ENCODE results near the gene PTPRN2. TPM values are rescaled to one million over a fixed set of nuclear protein-coding genes. Genes with fewer than 3 reads are reported as not detected.

The PTPRN2 gene
- polyA plus RNA-seq, 1 of the 3 experiments (the other 2 are of a cell fraction): 4.0 TPM

- no peak overlapping the region for H3K4me2 ChIP-seq
- POLR2A ChIA-PET: no interaction called here
- CTCF ChIA-PET: interaction anchor here (1.4 kb wide), 1 partner anchor 16 kb away, joined by 4 read pairs; no protein-coding TSS in a partner anchor
These were observed 642.8 kb downstream of the PTPRN2 start for GRCh38 chr7:157944734-157945291.

DNA sequence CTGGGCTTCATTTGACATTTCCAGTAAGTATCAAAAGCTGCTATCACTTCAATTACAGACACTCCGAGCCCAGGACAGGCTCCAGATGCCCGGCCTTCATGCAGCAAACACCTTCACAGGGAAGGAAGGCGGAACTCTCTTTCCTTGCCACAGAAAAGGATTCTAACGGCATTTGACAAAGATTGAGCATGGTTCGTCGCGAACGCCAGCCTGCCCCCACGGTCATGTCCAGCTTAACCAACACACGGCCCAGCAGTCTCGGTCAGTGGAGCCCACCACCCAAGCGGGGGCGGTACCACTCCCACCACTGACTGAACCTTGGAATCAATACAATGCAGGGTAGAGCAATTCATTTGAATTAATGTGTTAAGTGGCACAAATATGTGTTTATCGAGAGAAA lies 643.6 kb downstream of the PTPRN2 start:
- Histone ChIP-seq H3K27me3 (ENCODE audit: insufficient read depth) (no peaks in the 10 kb centered on the region), H4K20me1 (ENCODE audit: insufficient read depth) (no peaks in the 10 kb centered on the region), H3K79me2 (ENCODE audit: insufficient read depth) (no peaks in the 10 kb centered on the region), H3K9me3 (peaks cover 7% of the 10 kb centered on the region; the same call in 1 of the 2 replicates), H3K4me1 (ENCODE audit: control insufficient read depth in 1 of 2, insufficient read depth in 2 of 2, low read depth in 1 of 2, low read length in 1 of 2) (peaks cover 0 to 9% of the 10 kb centered on the region in 2 experiments; a peak in 1 of 4 replicates), H2AFZ (ENCODE audit: low read depth) (no peak overlapping the region), H3K9me2 (no peaks in the 10 kb centered on the region), H3F3A (replicated peaks; ENCODE audit: insufficient read depth) (no peaks in the 10 kb centered on the region), H3K4me2 (no peak overlapping the region), H3K27ac (ENCODE audit: low read depth in 2 of 2, low read length in 1 of 2) (no peak overlapping the region), H3K36me3 (replicated peaks in 1 of 2; ENCODE audit: control insufficient read depth in 1 of 2, insufficient read depth in 2 of 2, low read length in 1 of 2) (no peaks in the 10 kb centered on the region), H3K4me3 (ENCODE audit: low read depth in 2 of 2, low read length in 1 of 2) (no peak overlapping the region), H3K9ac (no peak overlapping the region)
- CTCF ChIA-PET: interaction anchor here (1.4 kb wide), 1 partner anchor 17 kb away, joined by 4 read pairs; no protein-coding TSS in a partner anchor
- POLR2A ChIA-PET: no interaction called here
- WGBS (ENCODE audit: low lambda C conversion rate): 50% methylated on average over 14 of the region's 14 CpGs
- no peak for DNase-seq
- no peak for TF ChIP-seq RCOR1 (IDR thresholded peaks at IDR 0.05; ENCODE audit: low read length)
- no peak for TF ChIP-seq SIN3A (IDR thresholded peaks at IDR 0.05; ENCODE audit: borderline replicate concordance, low read depth, low read length)
- no peak for TF ChIP-seq MXI1 (IDR thresholded peaks at IDR 0.05; ENCODE audit: low read depth, low read length)
- TF ChIP-seq NRF1 (IDR thresholded peaks at IDR 0.05; ENCODE audit: low read depth, low read length): no peak
- TF ChIP-seq TCF12 (IDR thresholded peaks at IDR 0.05): no peak
- no peak for TF ChIP-seq IRF3 (IDR thresholded peaks at IDR 0.05; ENCODE audit: low read depth, low read length)
- TF ChIP-seq, protein P1, sequence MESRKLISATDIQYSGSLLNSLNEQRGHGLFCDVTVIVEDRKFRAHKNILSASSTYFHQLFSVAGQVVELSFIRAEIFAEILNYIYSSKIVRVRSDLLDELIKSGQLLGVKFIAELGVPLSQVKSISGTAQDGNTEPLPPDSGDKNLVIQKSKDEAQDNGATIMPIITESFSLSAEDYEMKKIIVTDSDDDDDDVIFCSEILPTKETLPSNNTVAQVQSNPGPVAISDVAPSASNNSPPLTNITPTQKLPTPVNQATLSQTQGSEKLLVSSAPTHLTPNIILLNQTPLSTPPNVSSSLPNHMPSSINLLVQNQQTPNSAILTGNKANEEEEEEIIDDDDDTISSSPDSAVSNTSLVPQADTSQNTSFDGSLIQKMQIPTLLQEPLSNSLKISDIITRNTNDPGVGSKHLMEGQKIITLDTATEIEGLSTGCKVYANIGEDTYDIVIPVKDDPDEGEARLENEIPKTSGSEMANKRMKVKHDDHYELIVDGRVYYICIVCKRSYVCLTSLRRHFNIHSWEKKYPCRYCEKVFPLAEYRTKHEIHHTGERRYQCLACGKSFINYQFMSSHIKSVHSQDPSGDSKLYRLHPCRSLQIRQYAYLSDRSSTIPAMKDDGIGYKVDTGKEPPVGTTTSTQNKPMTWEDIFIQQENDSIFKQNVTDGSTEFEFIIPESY (IDR thresholded peaks at IDR 0.05; ENCODE audit: borderline replicate concordance, low read depth): no peak
- TF ChIP-seq EZH2phosphoT487 (IDR thresholded peaks at IDR 0.05; ENCODE audit: borderline replicate concordance, low read depth): no peak
- TF ChIP-seq, protein P2, sequence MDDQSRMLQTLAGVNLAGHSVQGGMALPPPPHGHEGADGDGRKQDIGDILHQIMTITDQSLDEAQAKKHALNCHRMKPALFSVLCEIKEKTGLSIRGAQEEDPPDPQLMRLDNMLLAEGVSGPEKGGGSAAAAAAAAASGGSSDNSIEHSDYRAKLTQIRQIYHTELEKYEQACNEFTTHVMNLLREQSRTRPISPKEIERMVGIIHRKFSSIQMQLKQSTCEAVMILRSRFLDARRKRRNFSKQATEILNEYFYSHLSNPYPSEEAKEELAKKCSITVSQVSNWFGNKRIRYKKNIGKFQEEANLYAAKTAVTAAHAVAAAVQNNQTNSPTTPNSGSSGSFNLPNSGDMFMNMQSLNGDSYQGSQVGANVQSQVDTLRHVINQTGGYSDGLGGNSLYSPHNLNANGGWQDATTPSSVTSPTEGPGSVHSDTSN (IDR thresholded peaks at IDR 0.05): no peak
- no peak for TF ChIP-seq ELF1 (IDR thresholded peaks at IDR 0.05)
- no peak for TF ChIP-seq RFX5 (IDR thresholded peaks at IDR 0.05; ENCODE audit: low read length)

More at GRCh38 chr7:157944734-157945291, 642.8 kb downstream of the PTPRN2 start:
- TF ChIP-seq SIN3A (IDR thresholded peaks at IDR 0.05; ENCODE audit: borderline replicate concordance, low read depth, low read length): no peak
- TF ChIP-seq RAD21 (IDR thresholded peaks at IDR 0.05; ENCODE audit: low read length): no peak
- no peak for TF ChIP-seq GATA2 (CRISPR knock-in tag; IDR thresholded peaks at IDR 0.05)
- TF ChIP-seq TCF12 (IDR thresholded peaks at IDR 0.05): no peak
- no peak for TF ChIP-seq TAF1 (IDR thresholded peaks at IDR 0.05; ENCODE audit: borderline replicate concordance, low read depth, low read length)
- TF ChIP-seq, protein P3, sequence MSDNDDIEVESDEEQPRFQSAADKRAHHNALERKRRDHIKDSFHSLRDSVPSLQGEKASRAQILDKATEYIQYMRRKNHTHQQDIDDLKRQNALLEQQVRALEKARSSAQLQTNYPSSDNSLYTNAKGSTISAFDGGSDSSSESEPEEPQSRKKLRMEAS (IDR thresholded peaks at IDR 0.05; ENCODE audit: low read depth): no peak
- TF ChIP-seq FOXJ3 (CRISPR knock-in tag; IDR thresholded peaks at IDR 0.05): no peak
- TF ChIP-seq, protein P2 (IDR thresholded peaks at IDR 0.05): no peak
- TF ChIP-seq, protein P4, sequence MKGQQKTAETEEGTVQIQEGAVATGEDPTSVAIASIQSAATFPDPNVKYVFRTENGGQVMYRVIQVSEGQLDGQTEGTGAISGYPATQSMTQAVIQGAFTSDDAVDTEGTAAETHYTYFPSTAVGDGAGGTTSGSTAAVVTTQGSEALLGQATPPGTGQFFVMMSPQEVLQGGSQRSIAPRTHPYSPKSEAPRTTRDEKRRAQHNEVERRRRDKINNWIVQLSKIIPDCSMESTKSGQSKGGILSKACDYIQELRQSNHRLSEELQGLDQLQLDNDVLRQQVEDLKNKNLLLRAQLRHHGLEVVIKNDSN (IDR thresholded peaks at IDR 0.05; ENCODE audit: borderline replicate concordance, low read depth): no peak
- no peaks in the 10 kb centered on the region for H3F3A ChIP-seq (replicated peaks; ENCODE audit: insufficient read depth)
- no peaks in the 10 kb centered on the region for H4K20me1 ChIP-seq (ENCODE audit: insufficient read depth)
- no peaks in the 10 kb centered on the region for H3K9me2 ChIP-seq
- no peaks in the 10 kb centered on the region for H3K27me3 ChIP-seq (ENCODE audit: insufficient read depth)
- H3K4me1 ChIP-seq (ENCODE audit: control insufficient read depth in 1 of 2, insufficient read depth in 2 of 2, low read depth in 1 of 2, low read length in 1 of 2): peaks cover 0 to 1% of the 10 kb centered on the region in 2 experiments; a peak in 1 of 4 replicates
- no peak overlapping the region for H3K27ac ChIP-seq (ENCODE audit: low read depth in 2 of 2, low read length in 1 of 2)
- no peak for DNase-seq
- no peak overlapping the region for H3K9ac ChIP-seq
- no peaks in the 10 kb centered on the region for H3K79me2 ChIP-seq (ENCODE audit: insufficient read depth)
- H3K4me3 ChIP-seq (ENCODE audit: low read depth in 2 of 2, low read length in 1 of 2): no peak overlapping the region
- no peaks in the 10 kb centered on the region for H3K36me3 ChIP-seq (replicated peaks in 1 of 2; ENCODE audit: control insufficient read depth in 1 of 2, insufficient read depth in 2 of 2, low read length in 1 of 2)
- H2AFZ ChIP-seq (ENCODE audit: low read depth): no peak overlapping the region
- 49% methylated on average over 10 of the region's 10 CpGs for WGBS (ENCODE audit: low lambda C conversion rate)
- peaks cover 7% of the 10 kb centered on the region; the same call in 1 of the 2 replicates for H3K9me3 ChIP-seq
